GM23338 (cell line): Measurements from ENCODE around the gene MARCHF2.

ENCODE experiments used
- CREB1 ChIP-seq: fragments of 250-450 bp; sonication (Bioruptor Pico); IDR thresholded peaks from 2 replicates; pipeline ENCODE4 v1.5.0; 2020; ENCODE audit warnings: low read depth, mild to moderate bottlenecking, moderate library complexity
- EZH2 ChIP-seq: fragments of 200-600 bp; sonication (generic); IDR thresholded peaks from one replicate; pipeline ENCODE4 v1.8.0; 2017; ENCODE audit warnings: antibody characterized with exemption, mild to moderate bottlenecking, low read depth; ENCODE audit not compliant: unreplicated experiment
- POLR2AphosphoS5 ChIP-seq: IDR thresholded peaks from 2 replicates; pipeline ENCODE4 v1.6.1; 2016; ENCODE audit warnings: antibody characterized with exemption, low read depth
- TF ChIP-seq, protein P1 (sequence below), 2 experiments: fragments of 200-600 bp in 1 of 2; sonication (generic) in 1 of 2; conservative IDR thresholded peaks; 2 replicates each; pipeline versions ENCODE4 v1.5.1 to v1.6.1; 2016 to 2017; ENCODE audit warnings: antibody characterized with exemption in 2 of 2, low read depth in 2 of 2, mild to moderate bottlenecking in 2 of 2, moderate library complexity in 1 of 2
- TF ChIP-seq, protein P2 (sequence below): IDR thresholded peaks from 2 replicates; pipeline ENCODE4 v1.6.1; 2016; ENCODE audit warnings: antibody characterized with exemption

DNA sequence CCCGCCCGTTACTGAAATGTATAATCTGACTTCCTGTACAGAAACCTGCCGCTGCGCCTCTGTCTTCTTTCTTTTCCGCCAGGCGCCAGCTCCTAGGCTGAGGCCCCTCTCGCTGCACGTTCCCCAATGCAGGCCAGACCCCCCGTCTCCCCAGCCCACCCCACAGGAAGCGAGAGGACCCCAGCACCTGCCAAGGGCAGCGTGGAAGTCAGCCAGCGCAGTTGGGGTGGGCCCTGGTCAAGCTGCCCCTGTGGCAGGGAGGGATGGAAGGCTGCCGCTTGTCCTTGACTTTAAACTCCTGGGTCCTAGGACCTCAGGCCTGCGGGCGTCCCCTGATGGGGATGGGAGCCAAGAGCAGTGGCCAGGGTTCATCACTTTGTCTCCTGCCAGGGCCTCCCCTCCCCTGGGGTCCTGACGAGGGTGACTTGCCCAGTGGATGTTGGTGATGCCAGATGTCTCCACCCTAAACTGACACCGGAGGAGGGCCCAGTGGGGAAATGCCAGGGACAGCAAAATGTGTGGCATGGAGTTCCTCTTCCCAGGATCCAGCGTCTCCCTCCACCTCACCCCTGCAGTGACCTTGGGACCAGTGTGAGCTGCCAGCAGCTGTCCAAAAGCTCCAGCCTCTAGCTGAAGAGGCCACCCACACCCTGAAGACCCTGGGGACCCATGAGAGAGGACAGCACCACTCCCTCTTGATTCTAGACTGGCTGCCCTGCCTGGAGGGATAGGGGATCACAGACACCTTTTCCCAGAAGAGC is 8.5 kb upstream of the MARCHF2 start:
- no peak for TF ChIP-seq POLR2AphosphoS5
- TF ChIP-seq, protein P1, sequence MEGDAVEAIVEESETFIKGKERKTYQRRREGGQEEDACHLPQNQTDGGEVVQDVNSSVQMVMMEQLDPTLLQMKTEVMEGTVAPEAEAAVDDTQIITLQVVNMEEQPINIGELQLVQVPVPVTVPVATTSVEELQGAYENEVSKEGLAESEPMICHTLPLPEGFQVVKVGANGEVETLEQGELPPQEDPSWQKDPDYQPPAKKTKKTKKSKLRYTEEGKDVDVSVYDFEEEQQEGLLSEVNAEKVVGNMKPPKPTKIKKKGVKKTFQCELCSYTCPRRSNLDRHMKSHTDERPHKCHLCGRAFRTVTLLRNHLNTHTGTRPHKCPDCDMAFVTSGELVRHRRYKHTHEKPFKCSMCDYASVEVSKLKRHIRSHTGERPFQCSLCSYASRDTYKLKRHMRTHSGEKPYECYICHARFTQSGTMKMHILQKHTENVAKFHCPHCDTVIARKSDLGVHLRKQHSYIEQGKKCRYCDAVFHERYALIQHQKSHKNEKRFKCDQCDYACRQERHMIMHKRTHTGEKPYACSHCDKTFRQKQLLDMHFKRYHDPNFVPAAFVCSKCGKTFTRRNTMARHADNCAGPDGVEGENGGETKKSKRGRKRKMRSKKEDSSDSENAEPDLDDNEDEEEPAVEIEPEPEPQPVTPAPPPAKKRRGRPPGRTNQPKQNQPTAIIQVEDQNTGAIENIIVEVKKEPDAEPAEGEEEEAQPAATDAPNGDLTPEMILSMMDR (conservative IDR thresholded peaks at IDR 0.05; ENCODE audit: low read depth in 2 of 2): no peak
- no peak for TF ChIP-seq EZH2
- no peak for TF ChIP-seq CREB1 (CRISPR knock-in tag)
- TF ChIP-seq, protein P2, sequence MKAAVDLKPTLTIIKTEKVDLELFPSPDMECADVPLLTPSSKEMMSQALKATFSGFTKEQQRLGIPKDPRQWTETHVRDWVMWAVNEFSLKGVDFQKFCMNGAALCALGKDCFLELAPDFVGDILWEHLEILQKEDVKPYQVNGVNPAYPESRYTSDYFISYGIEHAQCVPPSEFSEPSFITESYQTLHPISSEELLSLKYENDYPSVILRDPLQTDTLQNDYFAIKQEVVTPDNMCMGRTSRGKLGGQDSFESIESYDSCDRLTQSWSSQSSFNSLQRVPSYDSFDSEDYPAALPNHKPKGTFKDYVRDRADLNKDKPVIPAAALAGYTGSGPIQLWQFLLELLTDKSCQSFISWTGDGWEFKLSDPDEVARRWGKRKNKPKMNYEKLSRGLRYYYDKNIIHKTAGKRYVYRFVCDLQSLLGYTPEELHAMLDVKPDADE: no peak
